GM18508 (cell line): Measurements from ENCODE around the gene DPP6.

Source experiments
- ATAC-seq: cut with Tn5 transposase; IDR thresholded peaks from one replicate; pipeline ENCODE4 v1.9.1; 2021; ENCODE audit warnings: moderate number of reproducible peaks; ENCODE audit not compliant: insufficient read depth, unreplicated experiment

DPP6 gene

DNA sequence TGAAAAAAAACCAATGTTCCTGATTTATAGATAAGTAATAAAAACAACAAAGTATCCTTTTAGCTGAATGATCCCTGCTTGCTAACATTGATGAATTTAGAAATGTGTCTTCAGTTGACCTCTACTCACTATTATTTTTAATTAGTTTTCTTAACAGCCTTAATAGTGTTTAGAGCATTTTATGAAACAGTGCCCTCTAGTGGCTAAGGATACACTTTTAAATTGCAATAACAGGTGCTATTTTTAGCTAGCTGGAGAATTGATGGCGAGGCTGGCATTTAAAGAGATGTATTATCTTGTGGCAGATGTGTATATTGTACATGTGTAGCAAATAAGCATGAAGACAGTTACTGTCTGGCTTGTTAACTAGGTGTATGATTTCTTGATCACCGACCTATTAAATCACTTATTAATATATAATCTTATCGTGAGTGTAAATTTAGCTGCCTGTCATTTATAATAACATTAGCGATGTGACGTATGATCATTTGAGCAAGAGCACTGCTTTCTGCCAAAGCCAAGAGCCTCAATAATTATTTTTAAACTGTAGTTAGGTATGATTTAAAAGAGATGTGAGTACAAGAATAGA lies 451.9 kb downstream of the DPP6 start:
- no peak for ATAC-seq

DNA sequence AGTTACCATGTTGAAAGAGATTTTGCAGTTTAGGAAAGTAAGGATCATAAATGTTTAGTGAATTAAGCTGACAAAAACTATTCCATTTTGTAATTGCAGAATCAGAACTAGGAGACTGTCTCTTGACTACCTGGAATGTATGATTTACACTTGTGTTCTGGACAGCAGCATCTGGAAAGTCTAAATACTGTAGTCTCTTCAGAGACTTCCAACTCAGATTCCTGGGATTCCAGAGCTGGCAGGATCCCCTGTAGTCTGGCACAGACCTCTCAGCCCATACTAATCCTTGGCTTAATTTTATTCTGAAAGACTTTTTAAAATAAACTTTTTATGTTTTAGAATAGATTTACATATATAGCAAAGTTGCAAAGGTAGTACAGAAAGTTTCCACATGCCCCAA lies 452.7 kb downstream of the DPP6 start:
- no peak for ATAC-seq

DNA sequence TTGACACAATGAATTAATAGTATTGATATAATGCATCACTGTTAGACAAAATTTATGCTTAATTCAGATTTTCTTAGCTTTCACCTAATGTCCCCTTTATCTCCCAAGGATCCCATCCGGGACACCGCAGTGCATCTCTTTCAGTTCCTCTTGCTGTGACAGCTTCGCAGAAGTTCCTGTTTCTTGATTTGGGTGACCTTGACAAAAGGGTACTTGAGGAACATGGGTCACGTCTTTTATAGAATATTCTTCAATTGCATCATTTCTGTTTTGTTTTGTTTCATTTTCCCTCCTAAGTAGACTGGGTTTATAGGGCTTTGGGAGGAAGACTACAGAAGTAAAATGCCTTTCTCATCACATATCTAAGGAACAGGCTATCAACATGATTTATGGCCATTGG lies 453.2 kb downstream of the DPP6 start:
- no peak for ATAC-seq

DNA sequence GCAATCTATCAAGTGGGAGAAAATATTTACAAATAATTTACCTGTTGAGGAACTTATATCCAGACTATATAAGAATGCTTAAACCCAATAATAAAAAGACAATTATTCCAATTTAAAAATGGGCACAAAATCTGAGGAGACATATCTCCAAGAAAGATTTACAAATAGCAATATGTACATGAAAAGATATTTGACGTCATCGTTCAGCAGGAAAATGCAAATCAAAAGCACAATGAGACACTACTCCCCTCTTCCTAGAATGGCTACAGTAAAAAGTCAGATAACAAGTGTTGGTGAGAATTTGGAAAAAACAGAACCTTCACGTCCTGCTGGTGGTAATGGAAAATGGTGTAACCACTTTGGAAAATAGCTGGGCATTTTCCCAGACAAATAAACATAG lies 457.0 kb downstream of the DPP6 start:
- no peak for ATAC-seq

DNA sequence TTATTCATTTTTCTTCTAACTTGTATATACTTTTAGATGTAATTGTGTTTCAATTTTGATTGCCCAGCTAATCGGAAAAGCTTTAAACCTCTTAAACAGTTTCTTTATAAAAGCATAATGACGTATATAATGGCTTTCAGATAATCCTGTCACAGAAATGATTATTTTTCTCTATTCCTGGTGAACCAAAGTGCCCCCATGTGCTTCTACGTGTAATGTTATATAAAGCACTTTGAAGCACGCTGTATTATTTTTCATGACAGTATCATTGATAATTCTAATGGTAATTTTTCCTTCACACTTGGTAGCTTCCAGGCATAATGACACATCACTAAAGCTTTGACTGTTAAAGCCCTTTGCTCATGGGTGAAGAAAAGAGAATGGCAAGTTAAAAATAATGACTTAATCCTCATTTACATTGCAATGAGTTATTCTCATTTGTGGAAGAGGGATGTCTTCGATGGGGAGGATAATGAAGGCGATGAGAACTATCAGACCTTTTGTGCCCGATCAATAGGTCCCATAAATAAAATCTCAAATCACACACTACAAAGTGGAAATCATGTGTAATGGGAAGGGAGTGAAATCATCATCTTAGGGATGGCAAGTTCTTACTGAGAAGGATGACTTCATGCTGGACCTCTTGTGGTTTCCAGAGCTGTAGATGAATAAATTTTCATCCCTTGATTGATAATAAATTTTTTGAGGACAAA lies 460.1 kb downstream of the DPP6 start:
- ATAC-seq = no peak

DNA sequence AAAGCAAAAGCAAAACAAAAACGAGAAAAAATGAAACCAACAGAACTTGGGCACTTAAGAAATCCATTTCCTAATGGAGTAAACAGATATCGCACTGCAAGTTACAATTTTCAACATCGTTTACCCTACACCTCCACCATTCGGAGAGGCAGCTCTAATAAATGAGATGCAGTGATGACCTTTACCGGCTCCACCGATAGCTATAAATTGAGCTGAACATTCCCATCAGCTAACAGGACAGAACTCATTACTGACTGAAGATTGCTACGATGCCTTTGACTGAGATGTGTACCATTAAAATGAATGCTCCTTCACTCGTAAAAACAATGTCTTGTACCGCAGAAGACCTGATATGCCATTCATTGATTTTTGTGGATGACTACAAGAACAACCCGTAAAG lies 465.6 kb downstream of the DPP6 start:
- no peak for ATAC-seq

DNA sequence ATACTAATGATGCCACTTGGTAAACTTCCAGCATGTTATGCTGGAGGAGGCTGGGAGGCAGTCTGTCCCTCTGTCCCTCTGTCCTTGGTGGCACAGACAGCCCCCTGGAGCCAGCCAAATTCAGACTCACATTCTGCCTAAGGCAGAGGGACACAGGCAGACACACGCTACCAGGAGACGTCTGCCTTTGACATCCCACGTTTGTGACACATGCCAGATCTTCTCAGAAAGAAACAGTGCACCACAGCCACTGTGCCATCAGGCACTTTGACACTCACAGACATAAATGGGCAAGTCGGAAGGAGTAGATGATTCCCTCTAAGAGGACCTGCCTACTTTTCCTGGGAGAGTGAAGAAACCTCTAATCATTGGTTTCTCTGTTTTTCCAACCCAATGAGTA lies 467.0 kb downstream of the DPP6 start:
- ATAC-seq = no peak

DNA sequence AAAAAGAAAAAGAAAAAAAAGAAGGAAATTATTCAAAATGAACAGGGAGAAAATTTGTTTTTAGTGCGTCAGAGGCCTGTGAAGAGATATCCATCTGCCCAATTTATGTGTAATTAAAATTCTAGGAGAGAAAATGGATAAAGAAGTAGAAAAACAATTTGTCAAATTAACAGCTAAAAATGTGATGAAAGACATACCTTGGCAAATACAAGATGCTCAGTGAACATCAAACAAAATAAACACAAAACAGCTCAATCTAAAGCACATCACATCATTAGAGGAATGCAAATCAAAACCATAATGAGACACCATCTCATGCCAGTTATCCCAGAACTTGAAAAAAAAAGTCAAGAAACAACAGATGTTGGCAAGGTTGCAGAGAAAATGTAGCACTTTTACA lies 477.9 kb downstream of the DPP6 start:
- ATAC-seq = no peak

DNA sequence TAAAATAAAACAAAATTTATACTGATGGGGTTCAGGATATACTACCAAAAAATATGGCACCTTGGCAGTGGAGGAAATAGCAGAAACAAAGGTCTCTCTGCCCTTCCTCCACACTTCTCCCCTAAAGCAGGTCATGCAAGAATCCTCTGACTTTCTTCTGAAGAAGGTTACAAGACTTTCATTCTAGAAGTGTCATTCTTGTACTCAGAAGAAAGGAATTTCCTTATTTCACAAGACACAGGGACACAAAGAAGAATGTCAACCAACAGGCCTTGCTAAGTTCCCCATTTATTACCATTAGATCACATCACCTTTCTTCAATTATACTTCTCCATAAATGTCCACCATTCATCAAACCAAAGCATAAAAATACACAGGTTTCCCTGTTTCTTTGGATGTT lies 480.6 kb downstream of the DPP6 start:
- ATAC-seq = no peak

DNA sequence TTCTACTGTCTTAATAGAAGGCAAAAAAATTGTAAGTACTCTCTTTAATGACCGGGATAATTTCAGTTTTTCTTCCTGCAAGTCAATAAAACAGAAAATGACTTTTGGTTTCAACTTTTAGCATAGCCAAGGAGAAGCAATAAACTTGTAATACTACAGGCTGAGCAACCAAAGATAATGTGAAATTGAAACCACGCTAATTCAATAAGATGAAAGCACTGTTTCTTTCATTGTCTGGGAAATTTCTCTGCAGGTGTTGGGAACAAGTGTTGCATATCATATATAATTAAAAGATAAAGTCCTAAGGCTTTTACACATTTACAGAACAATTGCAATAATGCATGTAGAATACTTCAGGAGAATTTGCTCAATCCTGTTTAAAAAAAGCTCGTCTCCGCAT lies 488.4 kb downstream of the DPP6 start:
- no peak for ATAC-seq

DNA sequence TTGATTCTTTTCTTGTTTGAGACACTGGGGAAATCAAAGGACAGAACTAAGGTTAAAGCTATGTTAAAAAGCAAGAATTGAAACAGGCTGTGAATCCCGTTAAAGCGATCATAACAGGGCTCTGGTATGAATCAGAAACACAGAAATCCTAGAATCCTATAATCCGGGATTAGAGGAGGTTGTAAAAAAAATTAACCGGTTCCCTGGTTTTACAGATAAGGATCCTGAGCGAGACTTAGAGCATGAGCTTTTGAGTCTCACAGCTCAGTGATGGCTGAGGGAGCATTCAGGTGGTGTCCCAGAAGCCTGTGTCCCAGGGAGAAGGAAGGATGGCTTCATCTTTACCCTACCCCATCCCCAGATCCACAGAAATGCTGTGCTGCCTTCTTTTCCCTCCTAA lies 489.4 kb downstream of the DPP6 start:
- no peak for ATAC-seq

DNA sequence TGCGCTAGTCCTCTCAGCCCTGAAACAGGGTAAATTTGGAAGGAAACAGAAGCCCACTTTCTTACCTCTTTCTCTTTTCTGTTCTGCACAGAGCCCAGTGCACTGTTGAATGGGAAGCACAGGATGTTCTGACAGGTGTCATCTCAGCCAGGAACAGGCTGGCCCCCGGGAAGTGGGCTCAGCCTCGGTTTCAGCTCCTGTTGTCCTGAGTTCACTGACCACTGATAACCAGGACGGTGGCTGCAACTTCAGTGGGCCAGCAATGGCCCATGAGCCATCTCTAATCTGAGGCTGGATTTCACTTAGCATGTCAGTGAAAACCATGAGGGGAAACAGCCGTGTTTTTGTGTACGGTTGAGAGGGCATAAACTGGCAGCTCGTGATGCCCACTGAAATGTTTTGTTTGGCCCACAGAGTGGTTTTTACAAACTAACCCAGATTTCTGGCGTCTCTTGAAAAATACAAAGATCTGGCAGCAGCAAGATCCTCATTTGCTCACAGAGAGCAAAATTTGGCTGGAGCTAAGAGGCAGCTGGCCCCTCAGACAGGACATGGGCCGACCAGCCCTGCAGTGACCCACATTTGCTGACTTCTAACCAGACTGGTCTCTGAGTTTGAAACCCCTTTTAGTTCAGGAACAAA lies 494.9 kb downstream of the DPP6 start:
- no peak for ATAC-seq

DNA sequence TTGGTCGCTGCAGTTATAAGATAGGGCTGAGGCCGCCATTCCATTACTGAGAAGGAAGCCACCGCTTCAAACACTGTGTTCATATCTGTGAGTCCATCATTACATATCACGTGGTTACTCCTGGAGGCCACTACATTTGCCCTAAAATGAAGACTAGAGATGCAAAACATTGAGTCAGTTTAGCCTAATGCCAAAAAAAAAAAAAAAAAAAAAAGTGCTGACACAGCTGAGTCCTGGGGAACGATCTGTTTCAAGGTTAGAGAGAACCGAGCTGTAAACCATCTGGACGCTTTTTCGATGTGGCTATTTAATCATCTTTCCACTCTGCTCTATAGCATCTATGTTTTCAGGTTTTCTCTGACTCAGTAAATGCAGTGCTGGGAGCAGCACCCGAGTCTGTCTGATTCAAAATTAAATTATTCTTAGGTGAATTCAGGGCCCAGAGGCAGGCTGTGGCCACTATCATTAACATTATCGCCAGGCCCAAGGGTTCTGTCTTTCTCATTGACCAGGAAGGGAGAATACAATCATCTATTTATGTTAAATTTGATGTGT lies 501.6 kb downstream of the DPP6 start:
- no peak for ATAC-seq

DNA sequence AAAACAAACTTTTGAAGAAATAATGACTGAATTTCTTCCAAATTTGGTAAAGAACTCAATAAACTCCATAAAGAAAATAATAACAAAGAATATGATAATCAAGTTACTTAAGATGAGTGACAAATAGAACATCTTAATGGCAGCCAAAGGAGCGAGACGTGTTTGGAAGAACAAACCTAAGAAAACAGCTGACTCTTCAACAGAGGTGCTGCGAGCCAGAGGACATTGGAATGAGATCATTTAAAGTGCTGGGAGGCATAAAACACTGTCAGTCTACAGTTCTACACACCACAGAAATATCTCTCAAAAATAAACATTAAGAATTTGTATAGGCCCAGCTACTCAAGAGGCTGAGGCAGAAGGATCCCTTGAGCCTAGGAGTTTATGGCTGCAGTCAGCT lies 507.3 kb downstream of the DPP6 start:
- no peak for ATAC-seq

DNA sequence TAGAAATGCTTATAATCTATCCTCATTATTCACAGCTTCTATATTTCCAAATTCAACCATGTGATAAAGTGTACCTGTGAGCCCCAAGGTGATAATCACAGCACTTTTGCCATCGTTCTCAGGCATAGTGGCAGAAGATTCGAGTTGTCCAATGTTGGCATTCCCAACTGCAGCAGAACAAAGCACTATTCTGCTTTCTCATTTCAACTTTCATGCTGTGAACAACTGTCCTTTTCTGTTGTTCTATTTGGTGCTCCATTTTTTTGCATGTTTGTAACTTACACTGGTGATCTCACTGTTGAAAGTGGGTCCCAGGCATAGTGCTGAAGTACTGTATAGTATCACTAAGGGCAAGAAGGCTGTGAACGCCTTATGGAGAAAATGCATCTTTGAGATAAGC lies 512.5 kb downstream of the DPP6 start:
- ATAC-seq = no peak

DNA sequence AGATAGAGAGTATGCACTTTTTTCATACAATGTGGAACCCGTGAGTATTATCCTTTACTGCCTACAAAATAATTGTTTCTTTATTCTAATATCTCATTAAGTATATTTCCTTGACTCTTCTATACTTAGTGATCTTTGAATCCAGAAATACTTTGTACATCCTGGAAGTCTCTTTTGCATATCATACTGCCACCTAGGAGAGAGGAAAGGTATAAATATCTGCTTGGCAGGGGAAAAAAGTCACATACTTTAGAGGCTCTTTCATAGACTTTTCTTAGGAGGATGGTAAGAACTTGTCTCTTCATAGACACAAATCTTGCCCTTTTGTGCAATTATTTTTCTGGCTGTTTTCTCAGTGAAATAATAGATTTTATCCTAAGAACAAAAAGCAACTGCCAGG lies 514.7 kb downstream of the DPP6 start:
- ATAC-seq = no peak

DNA sequence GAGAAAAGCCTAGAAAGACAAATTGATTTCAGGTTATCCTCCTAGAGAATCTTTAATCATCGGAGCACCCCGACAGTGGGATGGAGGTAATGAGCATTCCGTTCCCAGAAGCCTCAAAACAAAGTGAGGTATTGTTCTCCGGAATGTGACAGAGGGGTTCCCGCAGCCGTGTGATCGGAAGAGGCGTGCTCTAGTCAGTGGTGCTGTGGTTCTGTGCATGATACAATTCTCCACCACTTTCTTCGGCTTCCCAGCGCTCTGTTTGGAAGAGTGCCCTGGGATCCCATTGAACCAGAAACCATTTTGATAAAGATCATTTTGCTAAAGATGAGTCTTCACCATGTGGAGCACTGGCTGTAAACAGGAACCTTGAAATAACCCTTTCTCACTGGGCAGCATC lies 516.1 kb downstream of the DPP6 start:
- no peak for ATAC-seq

DNA sequence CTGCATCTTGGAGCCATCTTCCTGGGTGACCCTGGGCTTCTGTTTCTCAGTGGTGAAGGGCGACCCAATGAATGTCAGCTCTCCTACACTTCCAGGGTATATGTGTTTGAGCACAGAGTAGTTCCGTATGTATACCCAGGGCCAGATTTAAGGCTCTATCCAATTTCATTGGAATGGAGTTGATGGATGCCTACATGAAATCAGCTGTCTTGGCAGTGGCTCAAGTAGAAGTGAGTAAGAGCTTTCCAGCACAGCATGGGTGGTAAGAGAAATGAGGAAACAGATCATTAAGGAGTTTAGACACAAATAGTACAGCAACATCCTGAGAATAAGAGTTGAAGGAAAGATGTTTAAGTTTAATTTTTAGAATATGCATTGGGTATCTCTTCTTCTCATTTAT lies 517.7 kb downstream of the DPP6 start:
- no peak for ATAC-seq

DNA sequence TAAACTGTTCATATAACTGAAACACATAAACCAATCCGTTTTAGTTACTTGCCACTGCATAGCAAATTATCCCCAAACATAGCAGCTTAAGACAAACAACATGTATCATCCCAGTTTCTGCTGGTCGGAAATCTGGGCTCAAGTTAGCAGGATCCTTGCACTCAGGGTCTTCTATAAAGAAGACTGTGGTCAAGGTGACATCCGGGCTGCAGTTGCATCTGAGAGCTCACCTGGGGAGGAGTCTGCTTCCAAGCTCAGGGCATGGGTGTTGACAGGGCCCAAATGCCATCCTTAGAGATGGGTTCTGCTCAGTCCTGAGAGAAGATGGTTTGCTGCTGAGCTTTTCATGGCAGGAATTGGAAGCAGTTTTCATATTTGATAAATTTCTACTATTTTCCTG lies 519.6 kb downstream of the DPP6 start:
- ATAC-seq = no peak

DNA sequence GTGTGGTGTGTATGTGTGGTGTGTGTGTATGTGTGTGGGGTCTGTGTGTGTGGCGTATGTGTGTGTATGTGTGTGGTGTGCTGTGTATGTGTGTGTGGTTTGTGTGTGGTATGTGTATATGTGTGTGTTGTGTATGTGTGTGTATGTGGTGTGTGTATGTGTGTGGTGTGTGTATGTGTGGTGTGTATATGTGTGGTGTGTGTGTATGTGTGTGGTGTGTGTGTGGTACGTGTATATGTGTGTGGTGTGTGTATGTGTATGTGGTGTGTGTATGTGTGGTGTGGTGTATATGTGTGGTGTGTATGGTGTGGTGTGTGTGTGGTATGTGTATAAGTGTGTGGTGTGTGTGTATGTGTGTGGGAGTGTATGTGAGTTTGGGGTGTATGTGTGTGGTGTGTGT lies 522.0 kb downstream of the DPP6 start:
- ATAC-seq = no peak

DNA sequence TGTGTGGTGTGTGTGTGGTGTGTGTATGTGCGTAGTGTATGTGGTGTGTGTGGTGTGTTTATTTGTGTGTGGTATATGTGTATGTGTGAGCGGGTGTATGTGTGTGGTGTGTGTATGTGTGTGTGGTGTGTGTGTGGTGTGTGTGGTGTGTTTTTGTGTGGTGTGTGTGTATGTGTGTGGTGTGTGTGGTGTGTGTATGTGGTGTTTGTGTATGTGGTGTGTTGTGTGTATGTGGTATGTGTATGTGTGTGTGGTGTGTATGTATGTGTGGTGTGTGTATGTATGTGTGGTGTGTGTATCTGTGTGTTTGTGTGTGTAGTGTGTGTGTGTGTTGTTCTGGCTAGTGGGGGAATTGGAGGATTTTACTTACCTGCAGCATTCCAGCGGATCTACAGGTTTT lies 523.3 kb downstream of the DPP6 start:
- no peak for ATAC-seq

DNA sequence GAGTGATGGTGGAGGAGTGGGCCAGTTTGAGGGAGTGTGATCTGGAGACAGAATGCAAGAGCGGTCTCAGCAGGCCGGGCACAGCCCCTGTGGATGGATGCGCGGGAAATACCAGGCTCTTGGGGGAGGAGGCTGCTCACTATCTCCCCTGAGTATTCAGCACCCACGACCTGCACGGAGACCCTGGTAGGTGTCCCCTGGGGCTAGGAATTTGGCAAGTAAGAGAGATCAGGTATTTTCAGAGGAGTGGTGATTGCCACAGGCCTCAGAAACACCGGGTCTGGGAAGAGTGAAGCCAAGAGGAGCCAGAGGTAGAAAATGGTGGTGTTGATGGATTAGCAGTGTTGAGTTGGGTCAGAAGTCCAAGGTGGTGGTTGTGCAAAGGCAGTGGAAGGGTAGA lies 524.4 kb downstream of the DPP6 start:
- no peak for ATAC-seq
